ENCODE results near the gene L1CAM. TPM values are rescaled to one million over a fixed set of nuclear protein-coding genes. Genes with fewer than 3 reads are reported as not detected.

L1CAM gene
- total RNA-seq, 2 experiments from 2014 or later, result not detected

- BruUV-seq (replicated peaks), result no TSS peak
- H3K9me3 ChIP-seq (ENCODE audit: low read length), result no peaks in the 10 kb centered on the region
- peaks cover 23% of the 10 kb centered on the region for H3K4me1 ChIP-seq (ENCODE audit: insufficient read depth, low read length, poor library complexity, severe bottlenecking)
- no peaks in the 10 kb centered on the region for H4K20me1 ChIP-seq (ENCODE audit: insufficient read depth, low read length)
- intact Hi-C loops (cut with micrococcal nuclease; ENCODE audit: unreplicated experiment), result no loop called here
- no peak overlapping the region for H3K4me3 ChIP-seq (ENCODE audit: low read depth, low read length, poor library complexity, severe bottlenecking)
- DNase-seq (ENCODE audit: low spot score), result no peak
- TF ChIP-seq CTCF (conservative IDR thresholded peaks at IDR 0.05; ENCODE audit: low read length), result no peak
- no peak for TF ChIP-seq EZH2phosphoT487 (IDR thresholded peaks at IDR 0.05; ENCODE audit: borderline replicate concordance, low read depth, low read length)
- no peak overlapping the region for H2AFZ ChIP-seq (ENCODE audit: low read length)
- CTCF ChIA-PET (ENCODE audit: unreplicated experiment), result interaction anchor here (0.6 kb wide), 1 partner anchor 313 kb away, joined by 3 read pairs; no protein-coding TSS in a partner anchor
- H3K4me2 ChIP-seq (ENCODE audit: low read length), result no peak overlapping the region
- no peaks in the 10 kb centered on the region for H3K9me2 ChIP-seq (ENCODE audit: insufficient read depth, low read length)
- POLR2A ChIA-PET, result no interaction called here
- H3K36me3 ChIP-seq (ENCODE audit: insufficient read depth, low read length), result peaks cover 32% of the 10 kb centered on the region
- H3K79me2 ChIP-seq (ENCODE audit: insufficient read depth, low read depth, low read length), result peaks cover 10% of the 10 kb centered on the region; the same call in 1 of the 2 replicates
- no peak overlapping the region for H3K27ac ChIP-seq (ENCODE audit: low read depth, low read length, poor library complexity, severe bottlenecking)
These were observed 45.2 kb upstream of the L1CAM start for GRCh38 chrX:153931151-153931550.

- intact Hi-C loops (cut with micrococcal nuclease; ENCODE audit: unreplicated experiment), result no loop called here
- Histone ChIP-seq H3K9me2 (ENCODE audit: insufficient read depth, low read length) (no peaks in the 10 kb centered on the region), H4K20me1 (ENCODE audit: insufficient read depth, low read length) (no peaks in the 10 kb centered on the region), H3K9me3 (ENCODE audit: low read length) (no peaks in the 10 kb centered on the region), H3K4me2 (ENCODE audit: low read length) (peak overlapping the region; percentile 77; the same call in 1 of the 2 replicates), H3K4me1 (ENCODE audit: insufficient read depth, low read length, poor library complexity, severe bottlenecking) (peaks cover 21% of the 10 kb centered on the region), H3K4me3 (ENCODE audit: low read depth, low read length, poor library complexity, severe bottlenecking) (no peak overlapping the region), H2AFZ (ENCODE audit: low read length) (no peak overlapping the region), H3K36me3 (ENCODE audit: insufficient read depth, low read length) (peaks cover 37% of the 10 kb centered on the region), H3K27ac (ENCODE audit: low read depth, low read length, poor library complexity, severe bottlenecking) (peak overlapping the region; percentile 72), H3K79me2 (ENCODE audit: insufficient read depth, low read depth, low read length) (peaks cover 13% of the 10 kb centered on the region; the same call in 1 of the 2 replicates)
- CTCF ChIA-PET (ENCODE audit: unreplicated experiment), result interaction anchor here (0.6 kb wide), 1 partner anchor 312 kb away, joined by 3 read pairs; no protein-coding TSS in a partner anchor
- TF ChIP-seq CTCF (conservative IDR thresholded peaks at IDR 0.05; ENCODE audit: low read length), result no peak
- TF ChIP-seq EZH2phosphoT487 (IDR thresholded peaks at IDR 0.05; ENCODE audit: borderline replicate concordance, low read depth, low read length), result no peak
- BruUV-seq (replicated peaks), result no TSS peak
- POLR2A ChIA-PET, result interaction anchor here (2.0 kb wide), 1 partner anchor 9 kb away, joined by 8 read pairs; no protein-coding TSS in a partner anchor
- DNase-seq (ENCODE audit: low spot score), result no peak
These were observed 44.3 kb upstream of the L1CAM start for GRCh38 chrX:153930011-153930910.
